Measurements from ENCODE around the gene ALG9. TPM values are rescaled to one million over a fixed set of nuclear protein-coding genes. Genes with fewer than 3 reads are reported as not detected.
A peak's percentile ranks its signal among the peaks of the same experiment; 100 is the strongest.

ALG9 gene
- total RNA-seq, 1 donor from 2014 or later: 19.2 TPM

DNA sequence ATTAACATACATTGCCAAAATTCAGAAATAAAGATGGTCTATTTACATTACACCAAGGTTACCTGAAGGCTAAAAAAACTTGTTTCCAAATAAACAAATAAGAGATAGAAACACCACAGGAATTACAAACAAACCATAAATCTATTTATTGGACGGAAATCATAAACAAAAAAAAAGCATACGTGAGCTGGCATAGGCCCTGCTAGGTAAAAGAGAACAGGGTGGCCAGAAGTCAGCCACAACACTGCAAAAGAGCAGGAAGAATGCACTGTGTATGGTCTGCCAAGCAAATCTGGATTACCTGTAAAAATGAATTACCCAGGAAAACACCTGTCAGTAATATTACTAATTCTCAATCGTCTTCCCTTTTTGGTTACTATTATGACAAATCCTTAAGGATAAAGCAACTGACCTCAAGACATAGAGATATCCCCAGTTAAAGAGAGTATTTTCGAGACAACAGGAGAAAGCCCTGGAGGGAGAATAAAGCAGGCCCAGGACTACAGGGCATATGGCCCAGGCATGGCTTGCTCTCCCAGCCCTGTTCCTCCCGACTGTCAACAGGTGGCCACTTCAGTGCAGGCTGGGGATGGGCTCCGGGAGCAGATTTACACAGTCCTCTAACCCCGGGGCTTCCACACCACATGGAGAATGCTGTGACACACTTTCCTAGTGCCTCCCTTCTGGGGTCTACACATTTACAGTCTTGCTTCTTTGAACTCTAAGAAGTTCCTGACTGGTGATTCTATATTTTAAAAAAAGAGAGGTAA is 123.2 kb downstream of the ALG9 start:
- no peak for DNase-seq (ENCODE audit: low read depth)
- H3K4me3 ChIP-seq (ENCODE audit: low read depth, low read length): no peak overlapping the region
- TF ChIP-seq, protein P1, sequence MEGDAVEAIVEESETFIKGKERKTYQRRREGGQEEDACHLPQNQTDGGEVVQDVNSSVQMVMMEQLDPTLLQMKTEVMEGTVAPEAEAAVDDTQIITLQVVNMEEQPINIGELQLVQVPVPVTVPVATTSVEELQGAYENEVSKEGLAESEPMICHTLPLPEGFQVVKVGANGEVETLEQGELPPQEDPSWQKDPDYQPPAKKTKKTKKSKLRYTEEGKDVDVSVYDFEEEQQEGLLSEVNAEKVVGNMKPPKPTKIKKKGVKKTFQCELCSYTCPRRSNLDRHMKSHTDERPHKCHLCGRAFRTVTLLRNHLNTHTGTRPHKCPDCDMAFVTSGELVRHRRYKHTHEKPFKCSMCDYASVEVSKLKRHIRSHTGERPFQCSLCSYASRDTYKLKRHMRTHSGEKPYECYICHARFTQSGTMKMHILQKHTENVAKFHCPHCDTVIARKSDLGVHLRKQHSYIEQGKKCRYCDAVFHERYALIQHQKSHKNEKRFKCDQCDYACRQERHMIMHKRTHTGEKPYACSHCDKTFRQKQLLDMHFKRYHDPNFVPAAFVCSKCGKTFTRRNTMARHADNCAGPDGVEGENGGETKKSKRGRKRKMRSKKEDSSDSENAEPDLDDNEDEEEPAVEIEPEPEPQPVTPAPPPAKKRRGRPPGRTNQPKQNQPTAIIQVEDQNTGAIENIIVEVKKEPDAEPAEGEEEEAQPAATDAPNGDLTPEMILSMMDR (conservative IDR thresholded peaks at IDR 0.05; ENCODE audit: low read depth, low read length): no peak

DNA sequence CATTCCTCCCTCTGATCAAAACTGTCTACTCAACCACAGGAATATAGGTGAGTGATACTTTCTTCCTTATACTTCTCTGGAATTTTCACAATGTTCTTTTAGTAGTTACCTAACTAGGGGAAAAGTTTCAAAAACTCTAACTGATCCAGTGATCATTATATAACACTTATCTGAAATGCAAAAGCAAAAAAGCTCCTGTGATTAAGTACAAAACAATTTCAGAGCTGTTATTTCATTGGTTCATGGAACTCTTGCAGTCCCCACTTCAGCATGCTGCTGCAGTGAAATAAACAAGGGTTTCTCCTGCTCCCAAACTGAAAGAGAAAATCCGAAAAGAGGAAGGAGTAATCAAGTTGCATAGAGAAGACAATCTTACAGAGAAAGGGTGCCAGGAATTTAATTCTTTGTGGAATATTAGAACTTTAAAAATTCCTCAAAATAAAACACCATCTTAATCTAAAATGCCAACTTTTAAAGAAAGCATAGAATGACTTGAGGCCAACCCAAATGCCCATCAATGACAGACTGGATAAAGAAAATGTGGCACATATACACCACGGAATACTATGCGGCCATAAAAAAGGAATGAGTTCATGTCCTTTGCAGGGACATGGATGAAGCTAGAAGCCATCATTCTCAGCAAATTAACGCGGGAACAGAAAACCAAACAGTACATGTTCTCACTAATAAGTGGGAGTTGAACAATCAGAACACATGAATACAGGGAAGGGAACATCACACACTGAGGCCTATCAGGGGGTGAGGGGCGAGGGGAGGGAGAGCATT is 125.5 kb downstream of the ALG9 start:
- TF ChIP-seq, protein P1 (conservative IDR thresholded peaks at IDR 0.05; ENCODE audit: low read depth, low read length): no peak
- H3K4me3 ChIP-seq (ENCODE audit: low read depth, low read length): no peak overlapping the region
- DNase-seq (ENCODE audit: low read depth): peak; percentile 63

DNA sequence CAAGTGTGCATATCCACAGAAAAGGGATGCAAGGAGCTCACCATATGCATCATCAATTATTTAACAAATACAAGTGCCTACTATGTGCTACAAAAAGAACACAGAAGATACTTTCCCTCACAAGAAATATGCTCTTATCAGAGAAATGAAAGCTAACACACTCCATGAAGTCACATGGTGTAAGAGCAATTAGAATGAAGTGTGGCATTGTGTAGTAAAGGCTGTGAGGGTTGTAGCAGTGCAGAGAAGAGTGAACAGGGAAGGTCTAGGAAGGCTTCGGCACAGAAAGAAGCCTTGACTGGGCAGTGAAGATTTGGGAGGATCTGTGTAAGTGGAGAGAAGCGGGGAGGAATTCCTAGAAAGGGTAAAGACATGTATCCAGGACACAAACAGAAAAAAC is 127.7 kb downstream of the ALG9 start:
- no peak overlapping the region for H3K4me3 ChIP-seq (ENCODE audit: low read depth, low read length)
- no peak for DNase-seq (ENCODE audit: low read depth)
- TF ChIP-seq, protein P1 (conservative IDR thresholded peaks at IDR 0.05; ENCODE audit: low read depth, low read length): no peak

DNA sequence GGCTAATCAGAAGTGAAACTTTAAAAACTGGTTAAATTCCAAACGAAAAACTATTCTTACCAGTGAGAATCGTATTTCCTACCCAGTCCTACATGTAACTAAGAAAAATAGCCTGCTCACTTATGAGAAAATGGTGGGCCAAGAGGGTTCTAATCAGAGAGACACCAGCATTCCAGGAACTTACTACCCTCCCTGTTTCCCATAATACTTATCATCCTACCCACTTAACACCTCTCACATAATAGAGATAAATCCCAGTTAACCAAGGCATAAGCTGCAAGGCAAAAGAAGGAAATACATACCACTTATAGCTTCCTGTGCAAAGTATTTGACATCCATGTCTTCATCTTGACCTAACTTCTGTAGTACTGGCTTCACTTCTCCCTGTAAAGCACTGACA is 129.6 kb downstream of the ALG9 start:
- no peak for DNase-seq (ENCODE audit: low read depth)
- TF ChIP-seq, protein P1 (conservative IDR thresholded peaks at IDR 0.05; ENCODE audit: low read depth, low read length): no peak
- H3K4me3 ChIP-seq (ENCODE audit: low read depth, low read length): no peak overlapping the region

DNA sequence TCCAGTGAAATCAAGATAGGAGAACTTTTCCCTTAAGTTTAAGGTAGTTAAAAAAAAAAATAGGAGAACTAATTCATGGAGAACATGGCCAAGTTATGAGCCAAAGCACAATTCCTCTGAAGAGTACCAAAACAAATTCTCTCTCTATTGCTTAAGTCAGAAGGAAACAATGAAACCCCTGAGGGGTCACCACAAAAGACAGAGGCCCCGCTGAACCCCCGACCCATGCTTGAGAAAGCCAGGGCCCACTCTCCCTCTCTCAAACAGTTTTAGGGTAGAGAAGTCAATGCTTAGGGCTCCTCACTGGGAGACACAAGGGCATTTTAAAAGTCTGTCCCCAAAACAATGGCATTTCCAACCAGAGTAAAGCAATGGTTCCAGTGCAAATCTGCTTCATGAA is 132.1 kb downstream of the ALG9 start:
- no peak overlapping the region for H3K4me3 ChIP-seq (ENCODE audit: low read depth, low read length)
- TF ChIP-seq, protein P1 (conservative IDR thresholded peaks at IDR 0.05; ENCODE audit: low read depth, low read length): no peak
- no peak for DNase-seq (ENCODE audit: low read depth)

DNA sequence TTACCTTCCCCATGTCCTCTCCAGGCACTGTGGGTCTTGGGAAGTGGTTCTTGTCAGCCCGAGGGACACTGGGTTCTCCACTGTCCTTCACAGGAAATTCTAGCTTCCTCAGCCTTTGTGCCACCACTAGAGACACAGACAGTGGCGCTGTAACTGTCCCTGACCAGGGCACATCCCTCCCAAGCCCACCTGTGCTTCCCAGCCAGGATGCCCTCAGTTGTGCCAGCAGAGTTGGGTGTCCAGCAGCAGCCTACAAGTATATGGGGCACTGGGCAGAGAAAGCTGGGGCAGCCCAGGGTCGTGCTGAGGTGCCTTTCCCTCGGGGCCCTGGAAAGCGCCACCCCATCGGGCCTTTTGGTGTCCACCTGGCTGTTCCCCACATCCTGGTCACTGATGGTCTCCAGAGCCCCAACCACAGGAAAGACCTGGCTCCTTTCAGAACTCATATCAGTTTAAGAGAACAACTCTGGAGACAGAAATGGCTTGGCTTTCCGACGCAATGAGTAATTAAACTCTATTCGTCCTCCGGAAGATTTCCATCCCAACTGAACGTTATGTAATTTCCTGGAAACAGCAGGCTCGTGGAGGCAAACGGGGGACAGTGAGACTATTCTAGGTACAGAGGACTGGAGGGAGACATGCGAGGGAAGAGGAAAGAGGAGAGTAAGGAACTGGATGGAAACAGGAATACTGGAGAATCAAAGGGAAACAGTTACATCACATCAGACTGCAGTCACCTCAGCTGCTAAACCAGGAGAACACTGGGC is 133.8 kb downstream of the ALG9 start:
- TF ChIP-seq, protein P1 (conservative IDR thresholded peaks at IDR 0.05; ENCODE audit: low read depth, low read length): no peak
- DNase-seq (ENCODE audit: low read depth): no peak
- H3K4me3 ChIP-seq (ENCODE audit: low read depth, low read length): no peak overlapping the region
